IPS DF 6.9 (cell line): ENCODE data around the gene PAGR1.
"Not testable (repeated sequence)": the region's sequence is repeated elsewhere in the genome, so short reads cannot be mapped to it uniquely, and the experiment has no call there.

ENCODE experiments used
- DNase-seq: peaks from one replicate; pipeline ENCODE4 v3.0.0-alpha.2; 2013; ENCODE audit warnings: low read depth, low spot score
- H3K27ac ChIP-seq: one replicate; pipeline ENCODE4 v1.5.1; 2013; ENCODE audit warnings: low read length, control low read depth
- H3K27me3 ChIP-seq: 2 replicates; pipeline ENCODE4 v1.6.1; 2013; ENCODE audit warnings: mild to moderate bottlenecking, low read length; ENCODE audit not compliant: control insufficient read depth, insufficient read depth
- H3K36me3 ChIP-seq: 2 replicates; pipeline ENCODE4 v1.6.1; 2013; ENCODE audit warnings: low read length; ENCODE audit not compliant: control insufficient read depth, insufficient read depth
- H3K4me1 ChIP-seq: 2 replicates; pipeline ENCODE4 v1.6.1; 2013; ENCODE audit warnings: low read length; ENCODE audit not compliant: control insufficient read depth, insufficient read depth
- H3K4me3 ChIP-seq: 2 replicates; pipeline ENCODE4 v1.5.1; 2013; ENCODE audit warnings: mild to moderate bottlenecking, low read length
- H3K9me3 ChIP-seq: 2 replicates; pipeline ENCODE4 v1.6.1; 2013; ENCODE audit warnings: low read length, inconsistent platforms; ENCODE audit not compliant: control insufficient read depth, insufficient read depth
- WGBS: extraction: QIAGEN DNeasy Blood & Tissue Kit; methylation state at CpG from one replicate; pipeline ENCODE4 v1.1.7; 2013; ENCODE audit warnings: mixed read lengths, missing lambda C conversion rate; ENCODE audit not compliant: insufficient read length, insufficient coverage; 5-methylcytosine and 5-hydroxymethylcytosine counted together

PAGR1 gene

GRCh38 chr16:29793153-29793552 lies 22.8 kb upstream of the PAGR1 start:
- not testable (repeated sequence) for H3K4me1 ChIP-seq, H3K4me3 ChIP-seq, H3K27me3 ChIP-seq, DNase-seq, H3K9me3 ChIP-seq, H3K27ac ChIP-seq
- WGBS = no CpG with 5 or more reads among the region's 18 CpGs
- H3K36me3 ChIP-seq = peaks cover 13% of the 10 kb centered on the region; the same call in 1 of the 2 replicates

- Histone ChIP-seq H3K4me1 (no peaks in the 10 kb centered on the region), H3K9me3 (no peaks in the 10 kb centered on the region), H3K27me3 (no peaks in the 10 kb centered on the region), H3K27ac (no peak overlapping the region), H3K4me3 (no peak overlapping the region), H3K36me3 (peaks cover 23% of the 10 kb centered on the region)
- no CpG with 5 or more reads among the region's 3 CpGs for WGBS
- no peak for DNase-seq
Observed at GRCh38 chr16:29794231-29794710, 21.7 kb upstream of the PAGR1 start.

- no peaks in the 10 kb centered on the region for H3K27me3 ChIP-seq
- H3K9me3 ChIP-seq = no peaks in the 10 kb centered on the region
- no CpG with 5 or more reads among the region's 8 CpGs for WGBS
- no peak for DNase-seq
- H3K36me3 ChIP-seq = peaks cover 33% of the 10 kb centered on the region
- no peaks in the 10 kb centered on the region; the same call in 1 of the 2 replicates for H3K4me1 ChIP-seq
- H3K4me3 ChIP-seq = no peak overlapping the region
- no peak overlapping the region for H3K27ac ChIP-seq
Observed at GRCh38 chr16:29802416-29802935, 13.5 kb upstream of the PAGR1 start.

GRCh38 chr16:29804020-29804419 lies 11.9 kb upstream of the PAGR1 start:
- Histone ChIP-seq H3K4me3 (no peak overlapping the region), H3K27me3 (no peaks in the 10 kb centered on the region), H3K4me1 (peaks cover 5% of the 10 kb centered on the region), H3K9me3 (no peaks in the 10 kb centered on the region), H3K36me3 (peaks cover 30% of the 10 kb centered on the region), H3K27ac (no peak overlapping the region)
- no CpG with 5 or more reads among the region's 8 CpGs for WGBS
- DNase-seq = no peak

- Histone ChIP-seq H3K36me3 (peaks cover 29% of the 10 kb centered on the region), H3K27ac (no peak overlapping the region), H3K27me3 (no peaks in the 10 kb centered on the region), H3K4me3 (peak overlapping the region; percentile 53; the same call in 1 of the 2 replicates), H3K9me3 (no peaks in the 10 kb centered on the region), H3K4me1 (peaks cover 6% of the 10 kb centered on the region)
- DNase-seq = no peak
- no CpG with 5 or more reads among the region's 26 CpGs for WGBS
Observed at GRCh38 chr16:29804455-29805231, 11.3 kb upstream of the PAGR1 start.

GRCh38 chr16:29805232-29806098 lies 10.5 kb upstream of the PAGR1 start:
- no CpG with 5 or more reads among the region's 103 CpGs for WGBS
- no peaks in the 10 kb centered on the region for H3K9me3 ChIP-seq
- H3K27ac ChIP-seq = no peak overlapping the region
- peaks cover 8% of the 10 kb centered on the region for H3K4me1 ChIP-seq
- peaks cover 25% of the 10 kb centered on the region for H3K36me3 ChIP-seq
- no peaks in the 10 kb centered on the region for H3K27me3 ChIP-seq
- peak overlapping the region; percentile 53; the same call in 1 of the 2 replicates for H3K4me3 ChIP-seq
- no peak for DNase-seq

GRCh38 chr16:29806099-29806579 lies 9.8 kb upstream of the PAGR1 start, which contains the start of gene MAZ:
TSS of gene MAZ (plus strand) at chr16:29806529. CDS start at chr16:29806702, 173 bp downstream.
- peaks cover 21% of the 10 kb centered on the region for H3K36me3 ChIP-seq
- DNase-seq = no peak
- no peaks in the 10 kb centered on the region for H3K27me3 ChIP-seq
- no peaks in the 10 kb centered on the region for H3K9me3 ChIP-seq
- H3K4me3 ChIP-seq = peak within 1 kb of the TSS; percentile 53
- no CpG with 5 or more reads among the region's 67 CpGs for WGBS
- H3K4me1 ChIP-seq = peaks cover 8% of the 10 kb centered on the region
- no peak within 1 kb of the TSS for H3K27ac ChIP-seq

- peak overlapping the region; percentile 50 for H3K4me3 ChIP-seq
- DNase-seq = no peak
- no peak overlapping the region for H3K27ac ChIP-seq
- H3K36me3 ChIP-seq = peaks cover 16% of the 10 kb centered on the region
- H3K4me1 ChIP-seq = peaks cover 8% of the 10 kb centered on the region
- no peaks in the 10 kb centered on the region for H3K27me3 ChIP-seq
- no CpG with 5 or more reads among the region's 99 CpGs for WGBS
- H3K9me3 ChIP-seq = no peaks in the 10 kb centered on the region
Observed at GRCh38 chr16:29806641-29807425, 9.1 kb upstream of the PAGR1 start.

GRCh38 chr16:29807426-29808218 lies 8.3 kb upstream of the PAGR1 start:
- peaks cover 16% of the 10 kb centered on the region for H3K36me3 ChIP-seq
- H3K9me3 ChIP-seq = no peaks in the 10 kb centered on the region
- peaks cover 8% of the 10 kb centered on the region for H3K4me1 ChIP-seq
- DNase-seq = no peak
- WGBS = no CpG with 5 or more reads among the region's 69 CpGs
- no peaks in the 10 kb centered on the region for H3K27me3 ChIP-seq
- peak overlapping the region; percentile 50 for H3K4me3 ChIP-seq
- H3K27ac ChIP-seq = no peak overlapping the region
